Liver (tissue), 9 donors: ENCODE measurements around the gene CPEB2. TPM values are rescaled to one million over a fixed set of nuclear protein-coding genes. Genes with fewer than 3 reads are reported as not detected.

Source experiments
- DNase-seq: peaks from one replicate; pipeline ENCODE4 v3.0.0-alpha.2; 2017; ENCODE audit warnings: low spot score
- H3K27ac ChIP-seq, 2 donors: one replicate each; pipeline ENCODE4 v1.7.0; 2013; ENCODE audit warnings: inconsistent platforms in 2 of 2, low read length in 2 of 2, control low read depth in 1 of 2, low read depth in 1 of 2, mild to moderate bottlenecking in 1 of 2
- H3K27me3 ChIP-seq, 4 donors: one replicate each; pipeline versions ENCODE4 v1.6.1 to v1.7.0; 2013; ENCODE audit warnings: low read length in 3 of 4, inconsistent platforms in 1 of 4, mild to moderate bottlenecking in 1 of 4, moderate library complexity in 1 of 4; ENCODE audit not compliant: control insufficient read depth in 4 of 4, insufficient read depth in 4 of 4
- H3K36me3 ChIP-seq, 4 donors: one replicate each; pipeline versions ENCODE4 v1.6.1 to v1.7.0; 2013; ENCODE audit warnings: low read length in 3 of 4, mild to moderate bottlenecking in 3 of 4, low read depth in 1 of 4, moderate library complexity in 1 of 4; ENCODE audit not compliant: control insufficient read depth in 4 of 4, insufficient read depth in 3 of 4
- H3K4me1 ChIP-seq, 4 donors: one replicate each; pipeline versions ENCODE4 v1.6.1 to v1.7.0; 2013; ENCODE audit warnings: low read length in 3 of 4, mild to moderate bottlenecking in 3 of 4, moderate library complexity in 1 of 4; ENCODE audit not compliant: control insufficient read depth in 4 of 4, insufficient read depth in 4 of 4
- H3K4me3 ChIP-seq, 3 donors: one replicate each; pipeline versions ENCODE4 v1.6.1 to v1.7.0; 2013; ENCODE audit warnings: low read length in 3 of 3, control low read depth in 1 of 3, low read depth in 1 of 3, mild to moderate bottlenecking in 1 of 3
- H3K9ac ChIP-seq, 2 donors: one replicate each; pipeline ENCODE4 v1.7.0; 2013; ENCODE audit warnings: low read length in 2 of 2, mild to moderate bottlenecking in 2 of 2, moderate library complexity in 2 of 2, control low read depth in 1 of 2, low read depth in 1 of 2
- H3K9me3 ChIP-seq, 4 donors: one replicate each; pipeline versions ENCODE4 v1.6.1 to v1.7.0; 2013; ENCODE audit warnings: low read length in 3 of 4; ENCODE audit not compliant: control insufficient read depth in 4 of 4
- ATF3 ChIP-seq: IDR thresholded peaks from 2 replicates; pipeline ENCODE4 v1.6.1; 2016; ENCODE audit warnings: antibody characterized with exemption
- CTCF ChIP-seq: fragments of 150-350 bp; IDR thresholded peaks from 2 replicates; pipeline ENCODE4 v1.5.1; 2017; ENCODE audit warnings: improper control_type of control experiment, low read depth, low read length; ENCODE audit not compliant: missing input control
- EGR1 ChIP-seq, 2 donors: IDR thresholded peaks; 2 replicates each; pipeline ENCODE4 v1.6.1; 2016 to 2018; ENCODE audit warnings: antibody characterized with exemption in 2 of 2, low read depth in 2 of 2
- FOXA1 ChIP-seq: IDR thresholded peaks from 2 replicates; pipeline ENCODE4 v1.6.1; 2016; ENCODE audit warnings: antibody characterized with exemption
- FOXA2 ChIP-seq: IDR thresholded peaks from 2 replicates; pipeline ENCODE4 v1.6.1; 2016; ENCODE audit warnings: antibody characterized with exemption
- GABPA ChIP-seq, 2 donors: IDR thresholded peaks in 1 of 2; conservative IDR thresholded peaks in 1 of 2; 2 replicates each; pipeline ENCODE4 v1.6.1; 2016; ENCODE audit warnings: antibody characterized with exemption in 2 of 2, mild to moderate bottlenecking in 1 of 2, moderate library complexity in 1 of 2
- HNF4A ChIP-seq, 2 donors: conservative IDR thresholded peaks; 2 replicates each; pipeline ENCODE4 v1.6.1; 2016; ENCODE audit warnings: antibody characterized with exemption in 2 of 2, mild to moderate bottlenecking in 2 of 2
- HNF4G ChIP-seq: IDR thresholded peaks from 2 replicates; pipeline ENCODE4 v1.6.1; 2016; ENCODE audit warnings: antibody characterized with exemption
- JUND ChIP-seq, 2 donors: IDR thresholded peaks; 2 replicates each; pipeline ENCODE4 v1.6.1; 2016; ENCODE audit warnings: antibody characterized with exemption in 2 of 2
- MAX ChIP-seq: IDR thresholded peaks from 2 replicates; pipeline ENCODE4 v1.6.1; 2016; ENCODE audit warnings: antibody characterized with exemption
- NR2F2 ChIP-seq: IDR thresholded peaks from 2 replicates; pipeline ENCODE4 v1.6.1; 2016; ENCODE audit warnings: antibody characterized with exemption
- RAD21 ChIP-seq, 2 donors: IDR thresholded peaks; 2 replicates each; pipeline ENCODE4 v1.6.1; 2016; ENCODE audit warnings: antibody characterized with exemption in 2 of 2, mild to moderate bottlenecking in 2 of 2
- RXRA ChIP-seq, 2 donors: IDR thresholded peaks; 2 replicates each; pipeline ENCODE4 v1.6.1; 2017 to 2018; ENCODE audit warnings: antibody characterized with exemption in 2 of 2, mild to moderate bottlenecking in 1 of 2
- SP1 ChIP-seq: IDR thresholded peaks from 2 replicates; pipeline ENCODE4 v1.6.1; 2018; ENCODE audit warnings: antibody characterized with exemption, mild to moderate bottlenecking
- TAF1 ChIP-seq: conservative IDR thresholded peaks from 2 replicates; pipeline ENCODE4 v1.6.1; 2016; ENCODE audit warnings: antibody characterized with exemption, mild to moderate bottlenecking
- YY1 ChIP-seq: IDR thresholded peaks from 2 replicates; pipeline ENCODE4 v1.6.1; 2016; ENCODE audit warnings: antibody characterized with exemption, mild to moderate bottlenecking
- ZBTB33 ChIP-seq: IDR thresholded peaks from 2 replicates; pipeline ENCODE4 v1.6.1; 2016; ENCODE audit warnings: antibody characterized with exemption
- WGBS: extraction: QIAGEN DNeasy Blood & Tissue Kit; methylation state at CpG from one replicate; pipeline ENCODE4 v1.1.7; 2013; 5-methylcytosine and 5-hydroxymethylcytosine counted together
- polyA plus RNA-seq, 2 donors: library from polyadenylated mRNA; stranded (reverse) in 1 of 2; unstranded in 1 of 2; fragments of 200-250 nt in 1 of 2; fragments of >200 nt in 1 of 2; fragmentation: Nextera tagmentation in 1 of 2; extraction: Ambion mirVana in 1 of 2; gene quantifications; one replicate each; pipeline versions ENCODE4 v1.2.1 to v1.2.3, GENCODE V29; 2013 to 2015
- total RNA-seq, 2 donors: library from RNA; depleted of rRNA; stranded (reverse); fragments of >200 nt; gene quantifications; one replicate each; pipeline ENCODE4 v1.2.3, GENCODE V29; 2014
- TF ChIP-seq, protein P1 (sequence below): IDR thresholded peaks from 2 replicates; pipeline ENCODE4 v1.6.1; 2016; ENCODE audit warnings: antibody characterized with exemption, mild to moderate bottlenecking
- donor health status: healthy.
- donor health status: healthy.
- donor health status: healthy.
- donor health status: healthy.
- donor health status: healthy.

CPEB2 gene
- total and polyA plus RNA-seq, 4 donors, result 3.6 to 14.0 (median 4.6) TPM

GRCh38 chr4:15006416-15007024 is 4.2 kb downstream of the CPEB2 start:
- no peak for DNase-seq
- H3K4me1 ChIP-seq, result peaks cover 3 to 26% (median 7%) of the 10 kb centered on the region in 4 donors
- H3K4me3 ChIP-seq, result no peak overlapping the region
- peak; percentile 55 to 64 for TF ChIP-seq RAD21 (IDR thresholded peaks at IDR 0.05)
- peak; percentile 33 for TF ChIP-seq CTCF
- no peak for TF ChIP-seq FOXA2
- H3K9me3 ChIP-seq, result no peaks in the 10 kb centered on the region
- H3K9ac ChIP-seq, result peak overlapping the region in 1 of 2 donors; percentile 40
- whole genome bisulfite sequencing, result 35% methylated on average over 2 of the region's 2 CpGs
- H3K27ac ChIP-seq, result peak overlapping the region in 1 of 2 donors; percentile 97
- peaks cover 0 to 15% (median 6%) of the 10 kb centered on the region in 4 donors for H3K36me3 ChIP-seq
- no peaks in the 10 kb centered on the region for H3K27me3 ChIP-seq

- no peaks in the 10 kb centered on the region for H3K27me3 ChIP-seq
- peaks cover 3 to 29% (median 7%) of the 10 kb centered on the region in 4 donors for H3K4me1 ChIP-seq
- H3K4me3 ChIP-seq, result no peak overlapping the region
- H3K9ac ChIP-seq, result no peak overlapping the region
- peaks cover 0 to 15% (median 6%) of the 10 kb centered on the region in 4 donors for H3K36me3 ChIP-seq
- 92% methylated on average over 6 of the region's 6 CpGs for WGBS
- DNase-seq, result no peak
- TF ChIP-seq MAX (no peak), FOXA2 (no peak), EGR1 (IDR thresholded peaks at IDR 0.05; ENCODE audit: low read depth in 2 of 2) (no peak), FOXA1 (no peak), JUND (IDR thresholded peaks at IDR 0.05) (no peak), SP1 (no peak), CTCF (no peak), NR2F2 (no peak), RXRA (IDR thresholded peaks at IDR 0.05) (no peak), RAD21 (IDR thresholded peaks at IDR 0.05) (no peak), ZBTB33 (no peak), ATF3 (no peak), TAF1 (no peak), HNF4G (no peak), GABPA (IDR thresholded peaks at IDR 0.05 in 1 of 2, conservative IDR thresholded peaks at IDR 0.05 in 1 of 2) (no peak), HNF4A (conservative IDR thresholded peaks at IDR 0.05) (no peak), YY1 (no peak)
- TF ChIP-seq, protein P1, sequence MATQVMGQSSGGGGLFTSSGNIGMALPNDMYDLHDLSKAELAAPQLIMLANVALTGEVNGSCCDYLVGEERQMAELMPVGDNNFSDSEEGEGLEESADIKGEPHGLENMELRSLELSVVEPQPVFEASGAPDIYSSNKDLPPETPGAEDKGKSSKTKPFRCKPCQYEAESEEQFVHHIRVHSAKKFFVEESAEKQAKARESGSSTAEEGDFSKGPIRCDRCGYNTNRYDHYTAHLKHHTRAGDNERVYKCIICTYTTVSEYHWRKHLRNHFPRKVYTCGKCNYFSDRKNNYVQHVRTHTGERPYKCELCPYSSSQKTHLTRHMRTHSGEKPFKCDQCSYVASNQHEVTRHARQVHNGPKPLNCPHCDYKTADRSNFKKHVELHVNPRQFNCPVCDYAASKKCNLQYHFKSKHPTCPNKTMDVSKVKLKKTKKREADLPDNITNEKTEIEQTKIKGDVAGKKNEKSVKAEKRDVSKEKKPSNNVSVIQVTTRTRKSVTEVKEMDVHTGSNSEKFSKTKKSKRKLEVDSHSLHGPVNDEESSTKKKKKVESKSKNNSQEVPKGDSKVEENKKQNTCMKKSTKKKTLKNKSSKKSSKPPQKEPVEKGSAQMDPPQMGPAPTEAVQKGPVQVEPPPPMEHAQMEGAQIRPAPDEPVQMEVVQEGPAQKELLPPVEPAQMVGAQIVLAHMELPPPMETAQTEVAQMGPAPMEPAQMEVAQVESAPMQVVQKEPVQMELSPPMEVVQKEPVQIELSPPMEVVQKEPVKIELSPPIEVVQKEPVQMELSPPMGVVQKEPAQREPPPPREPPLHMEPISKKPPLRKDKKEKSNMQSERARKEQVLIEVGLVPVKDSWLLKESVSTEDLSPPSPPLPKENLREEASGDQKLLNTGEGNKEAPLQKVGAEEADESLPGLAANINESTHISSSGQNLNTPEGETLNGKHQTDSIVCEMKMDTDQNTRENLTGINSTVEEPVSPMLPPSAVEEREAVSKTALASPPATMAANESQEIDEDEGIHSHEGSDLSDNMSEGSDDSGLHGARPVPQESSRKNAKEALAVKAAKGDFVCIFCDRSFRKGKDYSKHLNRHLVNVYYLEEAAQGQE, result no peak
- no peaks in the 10 kb centered on the region for H3K9me3 ChIP-seq
- H3K27ac ChIP-seq, result no peak overlapping the region
Observed at GRCh38 chr4:15007201-15007600, 4.9 kb downstream of the CPEB2 start.
